HepG2 (cell line): ENCODE data around the gene NFYC. TPM values are rescaled to one million over a fixed set of nuclear protein-coding genes. Genes with fewer than 3 reads are reported as not detected.
A peak's percentile ranks its signal among the peaks of the same experiment; 100 is the strongest.

Source experiments
- AKAP8 ChIP-seq: sonication (generic); formaldehyde crosslinking; IDR thresholded peaks from 2 replicates; pipeline ENCODE4 v1.5.1; 2020; ENCODE audit warnings: mild to moderate bottlenecking, missing genetic modification reagents
- BRF2 ChIP-seq: sonication (generic); formaldehyde crosslinking; IDR thresholded peaks from 2 replicates; pipeline ENCODE4 v1.8.1; 2022; ENCODE audit warnings: mild to moderate bottlenecking, missing genetic modification reagents
- CERS6 ChIP-seq: sonication (generic); formaldehyde crosslinking; IDR thresholded peaks from 2 replicates; pipeline ENCODE4 v1.5.0; 2020; ENCODE audit warnings: missing genetic modification reagents
- FLYWCH1 ChIP-seq: sonication (generic); formaldehyde crosslinking; IDR thresholded peaks from 2 replicates; pipeline ENCODE4 v1.8.1; 2023; ENCODE audit warnings: mild to moderate bottlenecking, missing genetic modification reagents
- HMGXB4 ChIP-seq, 2 experiments: sonication (generic) in 1 of 2; formaldehyde crosslinking in 1 of 2; IDR thresholded peaks; 2 replicates each; pipeline versions ENCODE4 v1.4.0 to v1.6.1; 2018 to 2020; ENCODE audit warnings: missing genetic modification reagents in 2 of 2, borderline replicate concordance in 1 of 2, low read depth in 1 of 2, mild to moderate bottlenecking in 1 of 2, missing biosample characterization in 1 of 2
- KLF12 ChIP-seq: sonication (generic); formaldehyde crosslinking; IDR thresholded peaks from 2 replicates; pipeline ENCODE4 v1.4.0; 2020; ENCODE audit warnings: missing genetic modification reagents, borderline replicate concordance
- POGK ChIP-seq: sonication (generic); formaldehyde crosslinking; conservative IDR thresholded peaks from 2 replicates; pipeline ENCODE4 v1.8.0; 2022; ENCODE audit warnings: mild to moderate bottlenecking, moderate library complexity, missing genetic modification reagents
- SNAI1 ChIP-seq: sonication (generic); formaldehyde crosslinking; IDR thresholded peaks from 2 replicates; pipeline ENCODE4 v1.5.0; 2020; ENCODE audit warnings: mild to moderate bottlenecking, missing genetic modification reagents, borderline replicate concordance
- SOX6 ChIP-seq, 2 experiments: fragments of 450-650 bp in 1 of 2; sonication (generic) in 1 of 2; formaldehyde crosslinking in 1 of 2; IDR thresholded peaks; 2 replicates each; pipeline versions ENCODE4 v1.4.0 to v1.6.1; 2017 to 2020; ENCODE audit warnings: antibody characterized with exemption in 1 of 2, mild to moderate bottlenecking in 1 of 2, missing genetic modification reagents in 1 of 2
- SRSF1 ChIP-seq: fragments of 200-400 bp; formaldehyde crosslinking; optimal IDR thresholded peaks from 2 replicates; pipeline ENCODE3; 2017; ENCODE audit warnings: mild to moderate bottlenecking, low read depth, low read length, moderate library complexity
- TP53 ChIP-seq: sonication (generic); formaldehyde crosslinking; conservative IDR thresholded peaks from 2 replicates; pipeline ENCODE4 v1.4.0; 2020; ENCODE audit warnings: missing genetic modification reagents
- ZFYVE20 ChIP-seq: sonication (generic); formaldehyde crosslinking; IDR thresholded peaks from 2 replicates; pipeline ENCODE4 v1.8.0; 2023; ENCODE audit warnings: low read depth, mild to moderate bottlenecking, moderate library complexity, missing genetic modification reagents, borderline replicate concordance
- ZNF264 ChIP-seq: sonication (generic); formaldehyde crosslinking; IDR thresholded peaks from 2 replicates; pipeline ENCODE4 v1.4.0; 2020; ENCODE audit warnings: missing genetic modification reagents
- ZNF572 ChIP-seq: sonication (generic); formaldehyde crosslinking; IDR thresholded peaks from 2 replicates; pipeline ENCODE4 v1.5.1; 2020; ENCODE audit warnings: mild to moderate bottlenecking, missing genetic modification reagents
- ZNF660 ChIP-seq: sonication (generic); formaldehyde crosslinking; IDR thresholded peaks from 2 replicates; pipeline ENCODE4 v1.5.1; 2020; ENCODE audit warnings: mild to moderate bottlenecking, low read depth, missing genetic modification reagents, borderline replicate concordance
- ZNF720 ChIP-seq: sonication (generic); formaldehyde crosslinking; IDR thresholded peaks from 2 replicates; pipeline ENCODE4 v1.4.0; 2020; ENCODE audit warnings: missing genetic modification reagents
- ZNF792 ChIP-seq: IDR thresholded peaks from 2 replicates; pipeline ENCODE4 v1.6.1; 2016
- ZSCAN25 ChIP-seq: sonication (generic); formaldehyde crosslinking; IDR thresholded peaks from 2 replicates; pipeline ENCODE4 v1.8.0; 2022; ENCODE audit warnings: mild to moderate bottlenecking, missing genetic modification reagents
- polyA plus RNA-seq, 8 experiments: library from polyadenylated mRNA; depleted of rRNA in 3 of 8; stranded (reverse) in 7 of 8; unstranded in 1 of 8; fragments of >200 nt; fragmentation: Illumina TruSeq in 4 of 8; extraction: Trizol in 4 of 8; gene quantifications; 2 replicates each; pipeline versions ENCODE4 v1.2.1 to v1.2.3, GENCODE V29; 2011 to 2016; ENCODE audit warnings: low read depth in 4 of 8, missing spikeins in 1 of 8, mixed read lengths in 1 of 8; ENCODE audit not compliant: insufficient read depth in 1 of 8
- total RNA-seq, 5 experiments: library from RNA; depleted of rRNA; stranded (reverse); fragments of >200 nt; fragmentation: Illumina TruSeq; extraction: Trizol; gene quantifications; 2 replicates each; pipeline ENCODE4 v1.2.3, GENCODE V29; 2016; ENCODE audit warnings: low read depth in 1 of 5

The NFYC gene
- total and polyA plus RNA-seq, 2 of the 13 experiments (the other 11 are each of a cell fraction or from before 2014, with no cell fraction given) = 33.9 to 73.7 TPM

GRCh38 chr1:40692429-40692895 is 958 bp downstream of the NFYC start (continued):
- 0 out of 2 replicates have a peak, but pooled peaks have one; percentile 26 for TF ChIP-seq SNAI1 (CRISPR knock-in tag)
- TF ChIP-seq KLF12 (CRISPR knock-in tag) = 0 out of 2 replicates have a peak, but pooled peaks have one; percentile 27
- no peak for TF ChIP-seq ZNF264 (CRISPR knock-in tag)
- peak; percentile 32; the same call in 1 of the 2 replicates for TF ChIP-seq CERS6 (CRISPR knock-in tag)
- 0 out of 2 replicates have a peak, but pooled peaks have one; percentile 15 for TF ChIP-seq TP53 (CRISPR knock-in tag)
- TF ChIP-seq ZNF660 (CRISPR knock-in tag) = 0 out of 2 replicates have a peak, but pooled peaks have one; percentile 51
- no peak for TF ChIP-seq HMGXB4 (CRISPR knock-in tag; IDR thresholded peaks at IDR 0.05; ENCODE audit: borderline replicate concordance in 1 of 2, low read depth in 1 of 2)
- TF ChIP-seq SRSF1 = no peak
- TF ChIP-seq ZNF720 (CRISPR knock-in tag) = no peak
- TF ChIP-seq ZNF792 (CRISPR knock-in tag) = peak; percentile 48; the same call in 1 of the 2 replicates
- TF ChIP-seq POGK (CRISPR knock-in tag) = no peak
- TF ChIP-seq ZFYVE20 = no peak
- 0 out of 2 replicates have a peak, but pooled peaks have one; percentile 3 for TF ChIP-seq ZNF572 (CRISPR knock-in tag)
- TF ChIP-seq ZSCAN25 (CRISPR knock-in tag) = peak; percentile 9; the same call in 1 of the 2 replicates
- TF ChIP-seq BRF2 (CRISPR knock-in tag) = 0 out of 2 replicates have a peak, but pooled peaks have one; percentile 0
- TF ChIP-seq SOX6 (IDR thresholded peaks at IDR 0.05) = no peak
- TF ChIP-seq SOX6 (CRISPR knock-in tag; IDR thresholded peaks at IDR 0.05) = no peak; the same call in 1 of the 2 replicates
- TF ChIP-seq FLYWCH1 (CRISPR knock-in tag) = 0 out of 2 replicates have a peak, but pooled peaks have one; percentile 58
- peak; percentile 15; the same call in 1 of the 2 replicates for TF ChIP-seq AKAP8
